Prostate gland (tissue), 2 donors: ENCODE results near the gene HBE1. TPM values are rescaled to one million over a fixed set of nuclear protein-coding genes. Genes with fewer than 3 reads are reported as not detected.

ENCODE experiments used
- DNase-seq: peaks from one replicate; pipeline ENCODE4 v3.0.0-alpha.2; 2019; ENCODE audit warnings: low spot score
- H3K27ac ChIP-seq, 2 donors: fragments of 200-600 bp; sonication (generic); 2 replicates each; pipeline ENCODE4 v1.5.1; 2017 to 2019
- H3K27me3 ChIP-seq: fragments of 200-600 bp; sonication (generic); replicated peaks from 2 replicates; pipeline ENCODE4 v1.5.1; 2019; ENCODE audit not compliant: insufficient read depth
- H3K36me3 ChIP-seq, 2 donors: fragments of 200-600 bp; sonication (generic); 1 replicate in 1 of 2; 2 replicates in 1 of 2; pipeline versions ENCODE4 v1.5.1 to v1.8.1; 2017 to 2019
- H3K4me1 ChIP-seq: fragments of 200-600 bp; sonication (generic); replicated peaks from 2 replicates; pipeline ENCODE4 v1.5.1; 2019
- H3K4me3 ChIP-seq, 2 donors: fragments of 200-600 bp; sonication (generic); 2 replicates each; pipeline ENCODE4 v1.5.1; 2017 to 2019
- H3K9me3 ChIP-seq: fragments of 200-600 bp; sonication (generic); 2 replicates; pipeline ENCODE4 v1.5.1; 2017
- POLR2A ChIP-seq: fragments of 450-650 bp; IDR thresholded peaks from one replicate; pipeline ENCODE4 v1.6.1; 2016; ENCODE audit warnings: antibody characterized with exemption, mild to moderate bottlenecking
- POLR2AphosphoS5 ChIP-seq: sonication (generic); formaldehyde crosslinking; IDR thresholded peaks from one replicate; pipeline ENCODE4 v1.6.1; 2017; ENCODE audit warnings: antibody characterized with exemption
- WGBS: methylation state at CpG from one replicate; pipeline ENCODE4 v1.1.5; 2018; 5-methylcytosine and 5-hydroxymethylcytosine counted together
- intact Hi-C: fragments of 100-400 bp; cut with DNase I; formaldehyde crosslinking; loops from one replicate; pipeline ENCODE4 v1.14.2; 2022
- total RNA-seq, 2 donors: library from RNA; depleted of rRNA; stranded (reverse); fragments of >200 nt; gene quantifications; one replicate each; pipeline ENCODE4 v1.1.0, GENCODE V29; 2016
- TF ChIP-seq, protein P1 (sequence below), 4 experiments: fragments of 200-600 bp in 2 of 4; fragments of 450-650 bp in 2 of 4; sonication (generic) in 2 of 4; IDR thresholded peaks; 1 replicate in 3 of 4; 2 replicates in 1 of 4; pipeline ENCODE4 v1.5.1; 2016 to 2019; ENCODE audit warnings: antibody characterized with exemption in 4 of 4, mild to moderate bottlenecking in 2 of 4, moderate library complexity in 2 of 4

The HBE1 gene
- total RNA-seq, 2 donors from 2014 or later: not detected

GRCh38 chr11:5238486-5238885 is 31.3 kb downstream of the HBE1 start:
- H3K36me3 ChIP-seq: no peaks in the 10 kb centered on the region
- no peak for TF ChIP-seq POLR2AphosphoS5
- TF ChIP-seq POLR2A: no peak
- TF ChIP-seq, protein P1, sequence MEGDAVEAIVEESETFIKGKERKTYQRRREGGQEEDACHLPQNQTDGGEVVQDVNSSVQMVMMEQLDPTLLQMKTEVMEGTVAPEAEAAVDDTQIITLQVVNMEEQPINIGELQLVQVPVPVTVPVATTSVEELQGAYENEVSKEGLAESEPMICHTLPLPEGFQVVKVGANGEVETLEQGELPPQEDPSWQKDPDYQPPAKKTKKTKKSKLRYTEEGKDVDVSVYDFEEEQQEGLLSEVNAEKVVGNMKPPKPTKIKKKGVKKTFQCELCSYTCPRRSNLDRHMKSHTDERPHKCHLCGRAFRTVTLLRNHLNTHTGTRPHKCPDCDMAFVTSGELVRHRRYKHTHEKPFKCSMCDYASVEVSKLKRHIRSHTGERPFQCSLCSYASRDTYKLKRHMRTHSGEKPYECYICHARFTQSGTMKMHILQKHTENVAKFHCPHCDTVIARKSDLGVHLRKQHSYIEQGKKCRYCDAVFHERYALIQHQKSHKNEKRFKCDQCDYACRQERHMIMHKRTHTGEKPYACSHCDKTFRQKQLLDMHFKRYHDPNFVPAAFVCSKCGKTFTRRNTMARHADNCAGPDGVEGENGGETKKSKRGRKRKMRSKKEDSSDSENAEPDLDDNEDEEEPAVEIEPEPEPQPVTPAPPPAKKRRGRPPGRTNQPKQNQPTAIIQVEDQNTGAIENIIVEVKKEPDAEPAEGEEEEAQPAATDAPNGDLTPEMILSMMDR (IDR thresholded peaks at IDR 0.05): no peak
- H3K27ac ChIP-seq: no peak overlapping the region
- H3K27me3 ChIP-seq: no peaks in the 10 kb centered on the region
- H3K4me3 ChIP-seq: no peak overlapping the region
- WGBS: 57% methylated on average over 2 of the region's 2 CpGs
- no peaks in the 10 kb centered on the region for H3K4me1 ChIP-seq
- H3K9me3 ChIP-seq: no peaks in the 10 kb centered on the region
- intact Hi-C loops: no loop called here
- no peak for DNase-seq

- Histone ChIP-seq H3K36me3 (no peaks in the 10 kb centered on the region), H3K9me3 (no peaks in the 10 kb centered on the region), H3K27ac (no peak overlapping the region), H3K4me1 (no peaks in the 10 kb centered on the region), H3K4me3 (no peak overlapping the region), H3K27me3 (no peaks in the 10 kb centered on the region)
- intact Hi-C loops: no loop called here
- WGBS: 93% methylated on average over 2 of the region's 2 CpGs
- TF ChIP-seq, protein P1 (IDR thresholded peaks at IDR 0.05): no peak
- TF ChIP-seq POLR2AphosphoS5 (no peak), POLR2A (no peak)
- DNase-seq: no peak
Observed at GRCh38 chr11:5237420-5237819, 32.3 kb downstream of the HBE1 start.

GRCh38 chr11:5235364-5236095 is 34.2 kb downstream of the HBE1 start:
- H3K4me3 ChIP-seq: no peak overlapping the region
- no peaks in the 10 kb centered on the region for H3K9me3 ChIP-seq
- no peak for DNase-seq
- no peaks in the 10 kb centered on the region for H3K27me3 ChIP-seq
- no peaks in the 10 kb centered on the region for H3K4me1 ChIP-seq
- no peak overlapping the region for H3K27ac ChIP-seq
- H3K36me3 ChIP-seq: no peaks in the 10 kb centered on the region
- TF ChIP-seq POLR2A: no peak
- WGBS: 92% methylated on average over 5 of the region's 5 CpGs
- intact Hi-C loops: no loop called here

GRCh38 chr11:5234381-5234834 is 35.3 kb downstream of the HBE1 start, which contains the start of gene HBD:
TSS of gene HBD (minus strand) at chr11:5234483. CDS start at chr11:5234433, 50 bp downstream.
- Histone ChIP-seq H3K27me3 (no peaks in the 10 kb centered on the region), H3K4me1 (no peaks in the 10 kb centered on the region), H3K9me3 (no peaks in the 10 kb centered on the region), H3K27ac (no peak within 1 kb of the TSS), H3K36me3 (no peaks in the 10 kb centered on the region), H3K4me3 (no peak within 1 kb of the TSS)
- TF ChIP-seq POLR2AphosphoS5 (no peak), POLR2A (no peak)
- TF ChIP-seq, protein P1 (IDR thresholded peaks at IDR 0.05): no peak
- 57% methylated on average over 2 of the region's 2 CpGs for WGBS
- intact Hi-C loops: no loop called here
- DNase-seq: no peak

GRCh38 chr11:5233307-5233706 is 36.4 kb downstream of the HBE1 start:
- WGBS: 82% methylated on average over 1 of the region's 1 CpG
- no peaks in the 10 kb centered on the region for H3K9me3 ChIP-seq
- TF ChIP-seq POLR2AphosphoS5: no peak
- no peak for TF ChIP-seq POLR2A
- TF ChIP-seq, protein P1 (IDR thresholded peaks at IDR 0.05): no peak
- H3K4me3 ChIP-seq: no peak overlapping the region
- H3K27ac ChIP-seq: no peak overlapping the region
- no peaks in the 10 kb centered on the region for H3K4me1 ChIP-seq
- H3K36me3 ChIP-seq: no peaks in the 10 kb centered on the region
- no peak for DNase-seq
- H3K27me3 ChIP-seq: no peaks in the 10 kb centered on the region
- intact Hi-C loops: no loop called here
